ENCODE data around the gene PFDN5.

DNA sequence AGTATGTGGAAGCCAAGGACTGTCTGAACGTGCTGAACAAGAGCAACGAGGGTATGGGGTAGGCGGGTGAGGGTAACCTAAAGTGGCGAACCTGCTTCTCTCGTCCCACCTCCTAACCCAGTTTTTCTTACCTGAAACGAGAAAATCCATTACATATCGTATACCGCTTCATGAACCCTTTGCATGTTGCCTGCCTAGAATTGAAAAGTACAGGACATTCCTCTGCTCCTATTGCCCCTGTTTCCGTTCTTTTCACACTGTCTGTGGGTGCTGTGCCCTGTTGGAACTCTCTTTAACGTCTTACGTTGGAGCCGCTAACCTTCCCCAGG, 513 bp downstream of the PFDN5 start:
- no peak for TF ChIP-seq POLR2A (IDR thresholded peaks at IDR 0.05)
- TF ChIP-seq, protein P1, sequence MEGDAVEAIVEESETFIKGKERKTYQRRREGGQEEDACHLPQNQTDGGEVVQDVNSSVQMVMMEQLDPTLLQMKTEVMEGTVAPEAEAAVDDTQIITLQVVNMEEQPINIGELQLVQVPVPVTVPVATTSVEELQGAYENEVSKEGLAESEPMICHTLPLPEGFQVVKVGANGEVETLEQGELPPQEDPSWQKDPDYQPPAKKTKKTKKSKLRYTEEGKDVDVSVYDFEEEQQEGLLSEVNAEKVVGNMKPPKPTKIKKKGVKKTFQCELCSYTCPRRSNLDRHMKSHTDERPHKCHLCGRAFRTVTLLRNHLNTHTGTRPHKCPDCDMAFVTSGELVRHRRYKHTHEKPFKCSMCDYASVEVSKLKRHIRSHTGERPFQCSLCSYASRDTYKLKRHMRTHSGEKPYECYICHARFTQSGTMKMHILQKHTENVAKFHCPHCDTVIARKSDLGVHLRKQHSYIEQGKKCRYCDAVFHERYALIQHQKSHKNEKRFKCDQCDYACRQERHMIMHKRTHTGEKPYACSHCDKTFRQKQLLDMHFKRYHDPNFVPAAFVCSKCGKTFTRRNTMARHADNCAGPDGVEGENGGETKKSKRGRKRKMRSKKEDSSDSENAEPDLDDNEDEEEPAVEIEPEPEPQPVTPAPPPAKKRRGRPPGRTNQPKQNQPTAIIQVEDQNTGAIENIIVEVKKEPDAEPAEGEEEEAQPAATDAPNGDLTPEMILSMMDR (IDR thresholded peaks at IDR 0.05), result no peak

All from Peyer's patch (tissue), 4 donors.